HUDEP-2 (cell line): ENCODE results near the gene SLC25A42.
"Not testable (repeated sequence)": the region's sequence is repeated elsewhere in the genome, so short reads cannot be mapped to it uniquely, and the experiment has no call there.

Source experiments
- DNase-seq, 76 experiments: peaks; one replicate each; lab custom pipeline; 2025; ENCODE audit not compliant: unreplicated experiment in 76 of 76; lab: John Stamatoyannopoulos, UW

Gene SLC25A42

GRCh38 chr19:19063183-19064097, at the start of gene SLC25A42:
Gene SLC25A42, plus strand, starts transcription at chr19:19063994. Its CDS starts 32,131 bp downstream, at chr19:19096125.
- DNase-seq: peak; percentile 92 to 100 (median 100)

DNA sequence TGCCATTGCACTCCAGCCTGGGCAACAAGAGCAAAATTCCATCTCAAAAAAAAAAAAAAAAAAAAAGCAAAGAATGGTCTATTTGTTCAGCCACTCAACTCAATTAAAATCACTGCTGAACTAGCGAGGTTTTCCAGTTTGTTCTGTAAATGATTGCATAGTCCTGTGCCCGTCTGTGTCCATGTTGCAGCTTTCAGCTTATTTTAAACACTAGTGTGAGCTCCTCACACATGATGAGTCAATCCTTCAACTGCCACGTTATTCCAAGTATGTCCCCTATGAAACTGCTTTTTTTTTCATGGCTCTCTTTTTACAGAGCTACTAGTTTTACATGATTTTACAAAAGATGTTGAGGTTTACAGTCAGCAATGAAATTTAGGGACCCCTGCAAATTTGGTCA, 42.7 kb upstream of the SLC25A42 start:
- no peak for DNase-seq

GRCh38 chr19:19022380-19022961, 41.3 kb upstream of the SLC25A42 start:
- no peak for DNase-seq

- not testable (repeated sequence) for DNase-seq
Measured at GRCh38 chr19:19023376-19023775, 40.4 kb upstream of the SLC25A42 start.

DNA sequence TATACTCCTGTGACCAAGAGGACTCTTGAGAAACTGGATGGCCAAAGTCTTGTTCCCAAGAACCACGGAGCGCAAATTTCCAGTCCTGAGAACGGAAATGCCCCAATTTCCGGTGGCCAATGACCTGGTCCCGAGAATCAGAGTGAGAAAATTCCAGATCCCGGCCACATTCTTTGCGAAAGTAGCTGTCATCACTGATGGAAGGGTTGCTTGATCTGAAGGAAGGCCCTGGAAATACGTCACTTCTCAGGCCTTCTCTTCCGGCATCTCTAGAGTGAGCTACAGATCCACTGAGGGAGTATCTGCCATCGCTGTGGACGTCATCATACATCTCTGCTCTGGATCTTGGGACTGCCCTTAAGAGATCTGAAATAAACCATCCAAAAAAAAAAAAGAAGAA, 37.9 kb upstream of the SLC25A42 start:
- DNase-seq: no peak

DNA sequence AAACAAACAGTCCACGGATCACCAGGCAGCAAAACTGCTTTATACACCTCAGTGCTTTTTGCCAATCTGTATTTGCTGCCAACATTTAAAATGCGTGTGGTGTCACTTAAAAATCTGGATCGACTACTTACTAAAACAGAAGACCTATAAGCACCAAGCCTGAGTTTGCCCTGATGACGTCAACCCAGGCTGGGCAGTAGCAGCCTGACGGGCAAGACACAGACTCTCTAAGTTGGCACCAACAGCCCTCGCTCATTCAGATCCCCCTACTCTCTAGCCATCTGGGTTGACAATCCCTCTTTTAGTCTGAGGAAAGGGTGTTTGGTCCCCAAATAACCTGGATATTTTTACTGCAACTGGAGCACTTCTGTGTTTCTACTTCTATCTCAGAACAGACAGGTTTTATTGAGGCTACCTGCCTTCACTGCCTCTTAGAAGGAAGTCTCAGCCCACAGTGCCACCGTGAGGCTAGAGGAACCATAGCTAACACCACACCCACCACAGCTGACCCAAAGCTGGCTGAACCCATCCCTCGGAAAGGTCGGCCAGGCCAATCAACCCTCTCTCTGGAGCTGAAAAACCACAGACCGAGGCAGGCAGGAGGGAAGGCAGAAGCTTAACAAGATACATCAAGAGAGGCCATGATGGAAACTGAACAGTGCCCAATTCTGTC, 37.4 kb upstream of the SLC25A42 start:
- peak in 6 of 76 experiments; percentile 4 to 29 (median 8) for DNase-seq

GRCh38 chr19:19027228-19027627, 36.6 kb upstream of the SLC25A42 start:
- no peak for DNase-seq

DNA sequence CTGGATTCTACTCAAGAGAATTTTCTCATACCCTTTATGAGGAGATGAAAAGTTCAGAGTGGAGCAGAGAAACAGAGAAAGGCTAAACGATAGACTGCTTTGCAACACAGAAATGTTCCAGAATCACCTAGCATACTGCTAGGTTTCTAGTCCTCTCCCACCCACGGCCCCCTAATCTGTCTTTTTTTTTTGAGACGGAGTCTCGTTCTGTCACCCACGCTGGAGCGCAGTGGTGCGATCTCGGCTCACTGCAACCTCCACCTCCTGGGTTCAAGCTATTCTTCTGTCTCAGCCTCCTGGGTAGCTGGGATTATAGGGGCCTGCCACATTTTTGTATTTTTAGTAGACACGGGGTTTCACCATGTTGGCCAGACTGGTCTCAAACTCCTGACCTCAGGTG, 35.3 kb upstream of the SLC25A42 start:
- no peak for DNase-seq

GRCh38 chr19:19031891-19032290, 31.9 kb upstream of the SLC25A42 start:
- DNase-seq: no peak

DNA sequence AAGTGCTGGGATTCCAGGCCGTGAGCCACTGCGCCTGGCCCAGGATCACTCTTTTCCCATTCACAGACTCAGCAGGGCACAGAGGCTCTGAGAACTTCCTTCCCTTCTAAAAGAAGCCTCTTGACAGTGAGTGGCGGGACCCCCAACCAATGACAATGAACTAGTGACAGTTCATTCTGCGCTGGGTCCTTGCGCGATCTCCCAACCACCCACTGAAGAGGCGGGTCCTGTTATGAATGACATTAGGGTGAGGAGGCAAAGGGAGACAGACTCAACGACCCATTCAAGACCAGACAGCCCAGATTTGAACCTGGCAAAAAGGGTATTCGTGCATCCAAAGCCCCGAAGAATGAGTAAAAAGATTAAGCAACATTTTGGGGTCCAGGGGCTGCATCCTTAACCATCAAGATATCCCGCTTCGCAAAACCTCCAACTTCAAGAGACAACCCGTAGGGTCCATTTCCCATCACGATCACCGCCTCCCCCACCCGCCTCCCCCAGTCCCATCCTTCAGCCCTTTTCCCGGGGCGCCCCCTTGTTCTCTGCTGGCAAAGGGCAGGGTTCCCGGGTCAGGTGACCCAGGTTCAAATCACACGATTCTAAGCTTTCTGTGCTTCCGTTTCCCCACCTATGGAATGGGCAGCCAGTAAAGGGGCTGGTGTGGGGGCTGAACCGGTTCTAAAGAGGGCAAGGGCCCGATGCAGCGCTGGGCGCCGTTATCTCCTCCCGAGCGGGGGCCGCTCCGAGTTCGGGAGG, 31.2 kb upstream of the SLC25A42 start:
- DNase-seq: peak in 75 of 76 experiments; percentile 48 to 97 (median 85)

- peak in 1 of 76 experiments; percentile 75 for DNase-seq
Measured at GRCh38 chr19:19033176-19033425, 30.7 kb upstream of the SLC25A42 start.

DNA sequence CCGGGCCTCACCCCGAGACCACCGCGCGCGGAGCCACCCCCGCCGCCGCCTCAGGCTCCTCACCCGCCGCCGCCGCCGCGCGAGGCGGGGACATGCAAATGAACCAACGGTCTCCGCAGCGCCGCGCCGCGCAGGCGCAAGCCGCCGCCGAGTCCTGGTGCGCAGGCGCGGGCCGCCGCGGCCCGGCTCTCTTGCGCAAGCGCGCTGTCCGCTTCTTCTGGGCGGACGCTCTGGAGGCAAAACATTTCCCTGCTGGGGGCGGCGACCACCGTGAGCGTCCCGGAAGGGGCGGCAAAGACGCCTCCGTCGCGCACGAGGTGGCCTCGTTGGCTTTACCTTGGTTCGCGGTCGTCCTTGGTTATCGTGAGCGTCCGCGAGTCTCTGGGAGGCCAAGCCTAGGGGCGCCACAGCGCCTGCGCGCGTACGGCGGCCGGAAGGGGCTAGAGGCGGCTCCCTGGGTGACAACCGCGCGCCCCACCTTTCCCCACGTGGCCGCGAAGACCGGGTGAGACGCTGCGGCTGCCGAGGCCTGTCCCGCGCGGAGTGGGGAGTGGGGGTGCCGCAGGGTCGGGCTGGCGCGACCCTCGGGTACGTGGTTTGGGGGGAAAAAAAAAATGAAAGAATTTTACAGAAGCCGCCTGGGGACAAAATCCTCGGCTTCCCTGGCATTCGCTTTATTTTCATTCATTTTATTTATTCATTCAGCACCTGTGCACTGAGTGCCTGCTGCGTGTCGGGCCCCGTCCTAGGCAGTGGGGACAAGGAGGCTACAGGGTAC, 30.2 kb upstream of the SLC25A42 start, which contains the start of the genes ARMC6 and SUGP2:
ARMC6 (plus strand) TSS at position 178 of the 778 bp plus-strand sequence. CDS start 607 bp downstream, outside the sequence.
SUGP2 (minus strand) TSS at position 92 of the 778 bp plus-strand sequence. CDS start 2,446 bp downstream, outside the sequence.
- peak in 75 of 76 experiments; percentile 32 to 100 (median 93) for DNase-seq

DNA sequence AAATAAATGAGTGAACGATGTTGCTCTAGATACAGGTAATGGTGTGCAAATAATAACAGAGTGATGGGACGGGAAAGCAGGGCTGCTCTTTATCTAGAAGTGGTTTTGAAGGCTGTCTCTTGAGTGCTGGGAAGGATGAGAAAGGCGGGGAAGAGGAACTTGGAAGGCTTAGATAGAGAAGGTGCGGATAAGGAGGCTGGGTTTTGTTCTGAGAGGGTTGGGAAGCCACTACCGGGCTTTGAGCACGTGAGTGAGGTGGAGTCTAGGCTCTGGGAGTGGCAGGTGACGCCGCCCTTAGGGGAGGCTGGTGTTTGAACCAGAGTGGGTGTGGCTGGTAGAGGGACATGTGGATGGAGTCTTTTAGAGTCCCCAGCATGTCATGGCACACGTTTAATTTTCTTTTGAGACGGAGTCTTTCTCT, 29.6 kb upstream of the SLC25A42 start:
- DNase-seq: peak in 75 of 76 experiments; percentile 44 to 98 (median 94)

DNA sequence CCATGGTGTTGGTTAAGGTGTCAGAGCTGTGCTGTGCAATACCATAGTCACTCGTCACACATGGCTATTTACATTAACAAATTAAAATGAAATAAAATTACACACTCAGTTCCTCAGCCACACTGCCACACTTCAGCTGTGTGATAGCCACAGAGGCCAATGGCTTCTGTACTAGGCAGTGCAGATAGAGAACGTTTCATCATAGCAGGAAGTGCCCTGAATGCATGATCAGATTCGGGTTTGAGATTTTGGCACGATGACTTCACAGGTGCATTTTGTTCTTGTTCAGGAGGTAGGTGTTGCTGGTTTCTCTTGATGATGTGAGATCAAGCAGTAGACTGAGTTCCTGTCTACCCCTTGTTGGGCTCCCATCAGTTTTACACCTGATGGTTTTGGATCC, 23.9 kb upstream of the SLC25A42 start:
- no peak for DNase-seq

- DNase-seq: no peak
Measured at GRCh38 chr19:19040417-19040816, 23.4 kb upstream of the SLC25A42 start.

DNA sequence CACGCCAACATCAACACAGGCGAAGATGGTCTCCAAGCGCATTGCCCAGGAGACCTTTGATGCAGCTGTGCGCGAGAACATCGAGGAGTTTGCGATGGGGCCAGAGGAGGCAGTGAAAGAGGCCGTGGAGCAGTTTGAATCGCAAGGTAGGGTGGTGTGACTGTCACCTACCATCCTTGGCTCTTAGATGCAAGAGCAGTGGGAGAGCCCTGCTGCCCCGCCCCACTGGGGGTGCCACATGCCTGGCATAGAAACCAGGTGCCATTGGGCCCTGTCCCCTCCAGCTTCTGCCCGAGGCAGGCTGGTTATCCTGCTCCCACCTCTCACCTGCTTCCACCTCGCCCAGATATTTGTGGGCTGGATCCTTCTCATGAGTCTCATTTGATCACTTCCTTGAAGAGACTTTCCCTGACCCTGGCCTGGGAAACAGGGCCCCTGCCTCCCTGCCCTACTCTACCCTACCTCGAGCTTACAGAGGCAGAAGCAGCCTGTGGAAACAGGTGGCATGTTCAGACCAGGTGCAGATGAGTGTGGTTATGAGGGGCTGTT, 21.0 kb upstream of the SLC25A42 start:
- no peak for DNase-seq

DNA sequence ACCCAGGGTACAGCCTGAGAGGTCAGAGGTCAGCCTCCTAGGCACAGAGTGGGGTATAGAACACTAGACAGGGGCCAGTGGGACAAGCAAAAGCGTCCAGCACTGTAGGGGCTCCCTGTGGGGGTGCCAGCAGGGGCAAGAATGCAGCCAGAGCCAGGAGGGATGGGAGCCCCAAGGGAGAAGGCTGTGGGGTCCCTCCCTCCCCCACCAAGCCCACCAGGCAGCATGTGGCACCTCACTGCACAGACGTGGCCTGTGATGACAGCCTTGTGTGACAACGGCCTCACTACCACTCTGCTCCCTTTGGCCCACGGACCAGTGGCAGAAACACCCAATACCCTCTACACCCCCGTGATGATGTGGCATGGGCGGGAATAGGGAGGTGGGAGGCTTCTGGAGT, 20.3 kb upstream of the SLC25A42 start:
- DNase-seq: no peak

DNA sequence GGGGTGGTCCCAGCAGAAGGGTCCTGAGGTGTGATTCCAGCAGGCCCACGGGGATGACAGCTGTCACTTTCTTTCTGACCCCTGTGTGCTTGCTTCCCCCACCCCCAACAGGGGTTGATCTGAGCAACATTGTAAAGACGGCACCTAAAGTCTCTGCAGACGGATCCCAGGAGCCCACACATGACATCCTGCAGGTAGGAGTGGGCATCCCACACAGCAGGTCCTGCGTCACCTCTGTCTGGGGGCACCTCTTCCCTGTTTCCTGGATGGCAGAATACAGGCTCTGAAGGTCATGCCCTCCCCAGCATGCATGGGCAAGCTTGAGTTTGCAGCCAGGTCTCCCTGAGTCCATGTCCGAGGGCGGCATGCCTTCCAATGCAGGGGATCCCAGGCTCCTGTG, 19.9 kb upstream of the SLC25A42 start:
- DNase-seq: no peak

- no peak for DNase-seq
Measured at GRCh38 chr19:19049406-19049805, 14.4 kb upstream of the SLC25A42 start.

GRCh38 chr19:19050104-19050503, 13.7 kb upstream of the SLC25A42 start:
- no peak for DNase-seq
